B cell (primary cell): Measurements from ENCODE around the gene VTI1A. TPM values are rescaled to one million over a fixed set of nuclear protein-coding genes. Genes with fewer than 3 reads are reported as not detected.

ENCODE experiments used
- ATAC-seq: fragments of 200-7000 bp; cut with Tn5 transposase; one replicate; pipeline ENCODE4 v1.10.0; 2021; ENCODE audit warnings: low read depth, mild to moderate bottlenecking, moderate number of reproducible peaks, moderate library complexity
- CTCF ChIA-PET: fragments of 350-600 bp; sonication (Branson Sonifier 250); formaldehyde crosslinking; loops from one replicate; lab custom pipeline; 2021; ENCODE audit warnings: antibody characterized with exemption, inconsistent platforms; lab: Charles Lee
- POLR2A ChIA-PET: fragments of 350-600 bp; sonication (Branson Sonifier 250); formaldehyde crosslinking; loops from one replicate; lab custom pipeline; 2021; ENCODE audit warnings: antibody characterized with exemption; lab: Charles Lee
- DNase-seq: peaks from one replicate; pipeline ENCODE4 v3.0.0; 2013
- H2AFZ ChIP-seq: 2 replicates; pipeline ENCODE4 v1.6.1; 2012; ENCODE audit warnings: mild to moderate bottlenecking, low read depth, low read length; ENCODE audit not compliant: insufficient read depth, poor library complexity, severe bottlenecking
- H3K27ac ChIP-seq, 2 donors: 1 replicate in 1 of 2; 2 replicates in 1 of 2; pipeline ENCODE4 v1.5.1; 2012 to 2013; ENCODE audit warnings: low read length in 2 of 2, mild to moderate bottlenecking in 2 of 2, moderate library complexity in 1 of 2
- H3K27me3 ChIP-seq, 4 experiments: fragments of 200-600 bp in 1 of 4; sonication (generic) in 1 of 4; replicated peaks in 1 of 4; 1 replicate in 2 of 4; 2 replicates in 2 of 4; pipeline versions ENCODE4 v1.6.1 to v1.7.0; 2013 to 2016; ENCODE audit warnings: low read length in 3 of 4, mild to moderate bottlenecking in 2 of 4, mixed read lengths in 1 of 4, moderate library complexity in 1 of 4; ENCODE audit not compliant: insufficient read depth in 4 of 4, control insufficient read depth in 3 of 4; ENCODE audit errors: control extremely low read depth in 1 of 4
- H3K36me3 ChIP-seq, 2 experiments: replicated peaks in 1 of 2; 1 replicate in 1 of 2; 2 replicates in 1 of 2; pipeline versions ENCODE4 v1.6.1 to v1.7.1; 2013; ENCODE audit warnings: low read length in 1 of 2; ENCODE audit not compliant: insufficient read depth in 2 of 2, control insufficient read depth in 1 of 2; ENCODE audit errors: control extremely low read depth in 1 of 2, extremely low read depth in 1 of 2
- H3K4me1 ChIP-seq, 2 donors: fragments of 200-600 bp in 1 of 2; sonication (generic) in 1 of 2; 1 replicate in 1 of 2; 2 replicates in 1 of 2; pipeline versions ENCODE4 v1.5.1 to v1.6.1; 2013 to 2017; ENCODE audit warnings: low read length in 2 of 2; ENCODE audit not compliant: control insufficient read depth in 2 of 2, insufficient read depth in 2 of 2
- H3K4me2 ChIP-seq: replicated peaks from 2 replicates; pipeline ENCODE3; 2012; ENCODE audit warnings: mild to moderate bottlenecking, low read depth, low read length; ENCODE audit not compliant: poor library complexity, severe bottlenecking
- H3K4me3 ChIP-seq, 5 experiments: fragments of 200-600 bp in 1 of 5; sonication (generic) in 1 of 5; 1 replicate in 3 of 5; 2 replicates in 2 of 5; pipeline versions ENCODE4 v1.5.1 to v1.7.0; 2011 to 2016; ENCODE audit warnings: low read length in 4 of 5, mild to moderate bottlenecking in 4 of 5, low read depth in 2 of 5, control low read depth in 1 of 5, moderate library complexity in 1 of 5; ENCODE audit not compliant: insufficient read depth in 1 of 5; ENCODE audit errors: control extremely low read depth in 1 of 5, extremely low read depth in 1 of 5
- H3K79me2 ChIP-seq: fragments of 200-600 bp; sonication (generic); one replicate; pipeline ENCODE4 v1.6.0; 2016; ENCODE audit warnings: low read length; ENCODE audit not compliant: control insufficient read depth, insufficient read depth
- H3K9ac ChIP-seq: fragments of 200-600 bp; sonication (generic); 2 replicates; pipeline ENCODE4 v1.6.1; 2017; ENCODE audit warnings: mild to moderate bottlenecking, low read length, moderate library complexity
- H3K9me3 ChIP-seq, 3 donors: one replicate each; pipeline versions ENCODE4 v1.6.1 to v1.7.1; 2013; ENCODE audit warnings: low read length in 2 of 3; ENCODE audit not compliant: control insufficient read depth in 2 of 3, insufficient read depth in 1 of 3; ENCODE audit errors: control extremely low read depth in 1 of 3
- H4K20me1 ChIP-seq: 2 replicates; pipeline ENCODE4 v1.6.0; 2012; ENCODE audit warnings: mild to moderate bottlenecking, low read length; ENCODE audit not compliant: insufficient read depth, control insufficient read depth, poor library complexity, severe bottlenecking
- H3K27ac Mint-ChIP-seq: one replicate; pipeline ENCODE4 v1.8.0; 2021; ENCODE audit warnings: mixed read lengths
- H3K27me3 Mint-ChIP-seq: one replicate; pipeline ENCODE4 v1.8.0; 2021; ENCODE audit warnings: mixed read lengths
- H3K4me1 Mint-ChIP-seq: one replicate; pipeline ENCODE4 v1.8.0; 2021; ENCODE audit warnings: mixed read lengths
- H3K4me3 Mint-ChIP-seq: one replicate; pipeline ENCODE4 v1.8.0; 2021; ENCODE audit warnings: mixed read lengths
- H3K9me3 Mint-ChIP-seq: one replicate; pipeline ENCODE4 v1.8.0; 2022; ENCODE audit warnings: mixed read lengths; ENCODE audit not compliant: insufficient read depth
- EZH2 ChIP-seq: IDR thresholded peaks from 2 replicates; pipeline ENCODE4 v1.6.1; 2012; ENCODE audit warnings: borderline replicate concordance, low read depth, mild to moderate bottlenecking, moderate library complexity, low read length; ENCODE audit not compliant: insufficient read depth, poor library complexity, severe bottlenecking
- WGBS: methylation state at CpG from one replicate; pipeline ENCODE4 v1.1.5; 2013; ENCODE audit warnings: missing lambda C conversion rate; ENCODE audit not compliant: insufficient coverage; 5-methylcytosine and 5-hydroxymethylcytosine counted together
- intact Hi-C: fragments of 100-400 bp; cut with micrococcal nuclease; formaldehyde crosslinking; loops from one replicate; pipeline ENCODE4 v1.10.0; 2022
- polyA plus RNA-seq: library from polyadenylated mRNA; depleted of rRNA; stranded (reverse); fragments of >200 nt; gene quantifications from 2 replicates; pipeline ENCODE4 v1.2.3, GENCODE V29; 2012
- total RNA-seq, 2 donors: library from RNA; stranded (reverse); fragments of 120-200 nt in 1 of 2; gene quantifications; 1 replicate in 1 of 2; 2 replicates in 1 of 2; pipeline versions ENCODE4 v1.2.3 to v1.2.4, GENCODE V29; 2013 to 2022
- TF ChIP-seq, protein P1 (sequence below): fragments of 200-600 bp; IDR thresholded peaks from one replicate; pipeline ENCODE4 v1.8.0; 2022; ENCODE audit warnings: antibody characterized with exemption, mild to moderate bottlenecking

Gene VTI1A
- total and polyA plus RNA-seq, 2 donors (not counting 1 experiment from before 2014, with no cell fraction given) = 20.0 to 84.1 TPM

DNA sequence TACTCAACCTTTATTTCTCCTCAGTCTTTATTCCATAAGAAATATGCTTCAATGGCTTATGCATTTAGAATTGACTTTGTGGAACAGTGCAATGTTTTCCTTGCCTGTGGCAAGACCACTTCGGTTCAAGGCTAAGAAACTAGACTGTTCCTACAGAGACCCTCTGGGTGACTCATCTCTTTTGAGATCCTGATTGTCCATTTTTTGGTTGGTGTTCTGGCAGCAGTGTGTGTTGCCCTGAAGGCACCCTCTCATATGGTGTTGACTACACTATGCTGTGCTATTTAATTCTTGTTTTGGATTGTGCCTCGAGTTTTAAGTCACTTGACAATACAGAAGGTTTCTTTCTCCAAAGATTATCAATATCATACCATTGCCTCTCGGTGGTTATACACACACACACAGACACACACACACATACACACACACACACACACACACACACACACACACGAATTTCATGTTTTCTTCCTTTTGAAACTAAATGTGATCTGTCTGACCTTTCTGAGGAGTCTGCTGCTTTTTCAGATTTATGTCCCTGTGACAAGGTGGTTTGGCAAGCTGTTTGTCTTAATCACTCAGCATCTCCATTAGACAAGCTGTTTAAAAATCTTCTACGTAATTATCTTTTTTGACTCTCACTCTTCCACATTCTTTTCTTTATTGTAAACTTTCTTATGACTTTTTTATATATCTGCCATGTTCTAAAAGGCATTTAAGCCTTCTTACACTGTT lies 187.2 kb downstream of the VTI1A start:
- intact Hi-C loops = no loop called here
- Mint-ChIP-seq H3K27ac (no peak overlapping the region), H3K4me1 (no peaks in the 10 kb centered on the region), H3K27me3 (no peaks in the 10 kb centered on the region), H3K9me3 (no peaks in the 10 kb centered on the region), H3K4me3 (no peak overlapping the region)
- no peak overlapping the region for H2AFZ ChIP-seq
- no peaks in the 10 kb centered on the region for H4K20me1 ChIP-seq
- no peaks in the 10 kb centered on the region for H3K27me3 ChIP-seq
- H3K27ac ChIP-seq = no peak overlapping the region
- 80% methylated on average over 2 of the region's 5 CpGs for WGBS
- CTCF ChIA-PET = no interaction called here
- H3K79me2 ChIP-seq = no peaks in the 10 kb centered on the region
- no peaks in the 10 kb centered on the region for H3K4me1 ChIP-seq
- ATAC-seq (no peak), DNase-seq (no peak)
- POLR2A ChIA-PET = no interaction called here
- no peaks in the 10 kb centered on the region for H3K36me3 ChIP-seq
- no peak overlapping the region for H3K4me3 ChIP-seq
- TF ChIP-seq, protein P1, sequence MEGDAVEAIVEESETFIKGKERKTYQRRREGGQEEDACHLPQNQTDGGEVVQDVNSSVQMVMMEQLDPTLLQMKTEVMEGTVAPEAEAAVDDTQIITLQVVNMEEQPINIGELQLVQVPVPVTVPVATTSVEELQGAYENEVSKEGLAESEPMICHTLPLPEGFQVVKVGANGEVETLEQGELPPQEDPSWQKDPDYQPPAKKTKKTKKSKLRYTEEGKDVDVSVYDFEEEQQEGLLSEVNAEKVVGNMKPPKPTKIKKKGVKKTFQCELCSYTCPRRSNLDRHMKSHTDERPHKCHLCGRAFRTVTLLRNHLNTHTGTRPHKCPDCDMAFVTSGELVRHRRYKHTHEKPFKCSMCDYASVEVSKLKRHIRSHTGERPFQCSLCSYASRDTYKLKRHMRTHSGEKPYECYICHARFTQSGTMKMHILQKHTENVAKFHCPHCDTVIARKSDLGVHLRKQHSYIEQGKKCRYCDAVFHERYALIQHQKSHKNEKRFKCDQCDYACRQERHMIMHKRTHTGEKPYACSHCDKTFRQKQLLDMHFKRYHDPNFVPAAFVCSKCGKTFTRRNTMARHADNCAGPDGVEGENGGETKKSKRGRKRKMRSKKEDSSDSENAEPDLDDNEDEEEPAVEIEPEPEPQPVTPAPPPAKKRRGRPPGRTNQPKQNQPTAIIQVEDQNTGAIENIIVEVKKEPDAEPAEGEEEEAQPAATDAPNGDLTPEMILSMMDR = no peak
- H3K9me3 ChIP-seq = no peaks in the 10 kb centered on the region
- no peak overlapping the region for H3K4me2 ChIP-seq
- no peak overlapping the region for H3K9ac ChIP-seq

DNA sequence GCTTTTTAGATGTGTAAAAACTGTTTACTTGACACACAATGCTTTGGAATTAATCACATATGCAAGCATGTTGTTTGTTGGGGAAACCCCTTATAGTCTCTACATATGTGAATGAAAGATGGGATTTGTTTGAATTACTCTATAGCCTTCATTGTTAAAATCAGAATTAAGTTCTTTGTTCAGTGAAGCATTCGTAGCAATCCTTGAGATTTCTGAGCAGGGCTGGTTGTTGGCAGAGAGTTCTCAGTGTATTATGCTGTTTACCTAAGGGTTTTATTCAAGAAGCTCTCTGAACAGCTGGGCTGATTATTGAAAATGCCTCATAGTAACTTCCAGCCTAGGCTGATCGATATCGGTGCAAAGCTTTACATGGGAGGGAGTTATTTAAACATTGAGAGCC lies 190.9 kb downstream of the VTI1A start:
- Mint-ChIP-seq H3K4me3 (no peak overlapping the region), H3K27me3 (no peaks in the 10 kb centered on the region), H3K27ac (no peak overlapping the region), H3K9me3 (no peaks in the 10 kb centered on the region), H3K4me1 (no peaks in the 10 kb centered on the region)
- POLR2A ChIA-PET = no interaction called here
- no peak overlapping the region for H3K4me3 ChIP-seq
- no peaks in the 10 kb centered on the region for H4K20me1 ChIP-seq
- H3K27me3 ChIP-seq = no peaks in the 10 kb centered on the region
- H3K27ac ChIP-seq = no peak overlapping the region
- DNase-seq (no peak), ATAC-seq (no peak)
- intact Hi-C loops = no loop called here
- no peak overlapping the region for H2AFZ ChIP-seq
- no peaks in the 10 kb centered on the region for H3K9me3 ChIP-seq
- 93% methylated on average over 3 of the region's 3 CpGs for WGBS
- no peaks in the 10 kb centered on the region for H3K4me1 ChIP-seq
- H3K79me2 ChIP-seq = no peaks in the 10 kb centered on the region
- H3K9ac ChIP-seq = no peak overlapping the region
- TF ChIP-seq, protein P1 = no peak
- TF ChIP-seq EZH2 = no peak
- no peak overlapping the region for H3K4me2 ChIP-seq
- H3K36me3 ChIP-seq = no peaks in the 10 kb centered on the region
- CTCF ChIA-PET = no interaction called here
